GM19328 (cell line): ENCODE data around the gene GON7.
"Not testable (repeated sequence)": the region's sequence is repeated elsewhere in the genome, so short reads cannot be mapped to it uniquely, and the experiment has no call there.

Experiments
- ATAC-seq: cut with Tn5 transposase; IDR thresholded peaks from one replicate; pipeline ENCODE4 v1.9.1; 2021; ENCODE audit warnings: mild to moderate bottlenecking, moderate library complexity; ENCODE audit not compliant: unreplicated experiment

The GON7 gene

DNA sequence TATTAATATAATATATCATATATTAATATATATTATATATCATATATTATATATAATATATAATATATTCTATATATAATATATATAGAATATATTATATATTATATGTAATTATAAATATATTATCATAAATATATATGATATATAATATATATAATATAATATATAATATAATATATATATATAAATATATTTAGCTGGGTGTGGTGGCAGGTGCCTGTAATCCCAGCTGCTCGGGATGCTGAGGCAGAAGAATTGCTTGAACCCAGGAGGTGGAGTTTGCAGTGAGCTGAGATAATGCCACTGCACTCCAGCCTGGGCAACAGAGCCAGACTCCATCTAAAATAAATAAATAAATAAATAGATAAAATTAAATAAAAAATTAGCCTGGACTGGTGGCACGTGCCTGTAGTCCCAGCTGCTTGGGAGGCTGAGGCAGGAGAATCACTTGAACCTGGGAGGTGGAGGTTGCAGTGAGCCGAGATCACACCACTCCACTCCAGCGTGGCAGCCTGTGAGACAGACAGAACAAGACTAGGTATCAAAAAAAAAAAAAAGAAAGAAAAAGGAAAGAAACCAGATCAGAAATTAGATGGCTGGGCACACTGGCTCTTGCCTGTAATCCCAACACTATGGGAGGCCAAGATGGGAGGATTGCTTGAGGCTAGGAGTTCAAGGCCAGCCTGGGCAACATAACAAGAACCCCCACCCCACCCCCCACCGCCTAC lies 47.1 kb downstream of the GON7 start:
- not testable (repeated sequence) for ATAC-seq

DNA sequence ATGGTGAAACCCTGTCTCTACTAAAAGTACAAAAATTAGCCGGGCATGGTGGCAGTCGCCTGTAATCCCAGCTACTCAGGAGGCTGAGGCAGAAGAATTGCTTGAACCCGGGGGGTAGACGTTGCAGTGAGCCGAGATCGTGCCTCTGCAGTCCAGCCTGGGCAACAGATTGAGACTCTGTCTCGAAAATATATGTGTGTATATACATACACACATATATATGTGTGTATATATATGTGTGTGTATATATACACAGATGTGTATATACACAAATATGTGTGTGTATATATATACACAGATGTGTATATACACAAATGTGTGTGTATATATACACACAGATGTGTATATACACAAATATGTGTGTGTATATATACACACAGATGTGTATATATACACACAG lies 48.5 kb downstream of the GON7 start:
- ATAC-seq, result not testable (repeated sequence)

DNA sequence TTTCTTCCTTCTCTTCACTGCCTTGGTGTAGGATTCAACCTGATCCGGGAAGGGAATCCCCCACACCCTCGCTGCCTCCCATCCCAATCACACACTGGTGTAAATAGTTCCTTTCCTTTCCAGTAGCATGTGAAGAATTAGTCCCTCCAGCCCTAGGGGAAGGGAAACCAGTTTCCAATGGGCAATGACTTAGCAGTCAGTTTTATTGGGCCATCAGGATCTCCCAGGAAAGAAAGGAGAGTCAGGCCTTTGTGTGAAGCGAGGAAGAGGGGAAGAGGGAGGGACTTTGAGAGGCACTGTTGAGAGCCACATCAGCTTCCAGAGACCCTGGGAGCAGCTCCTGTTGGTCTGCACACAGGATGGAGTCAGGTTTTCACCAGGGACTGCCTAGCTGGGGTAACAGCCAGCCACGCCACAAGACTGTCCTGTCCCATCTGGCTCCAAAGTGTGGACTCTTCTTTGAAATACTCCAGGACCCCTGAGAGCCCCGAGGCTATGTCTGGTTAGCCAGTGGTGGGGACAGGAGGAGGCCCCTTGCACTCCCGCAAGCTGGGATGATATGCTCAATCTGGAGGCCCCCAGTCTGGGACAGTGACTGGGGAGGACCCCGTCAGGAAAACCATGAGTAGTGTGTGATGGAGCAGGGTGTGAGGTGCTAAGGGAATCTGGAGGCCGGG lies 50.0 kb downstream of the GON7 start:
- ATAC-seq, result no peak

DNA sequence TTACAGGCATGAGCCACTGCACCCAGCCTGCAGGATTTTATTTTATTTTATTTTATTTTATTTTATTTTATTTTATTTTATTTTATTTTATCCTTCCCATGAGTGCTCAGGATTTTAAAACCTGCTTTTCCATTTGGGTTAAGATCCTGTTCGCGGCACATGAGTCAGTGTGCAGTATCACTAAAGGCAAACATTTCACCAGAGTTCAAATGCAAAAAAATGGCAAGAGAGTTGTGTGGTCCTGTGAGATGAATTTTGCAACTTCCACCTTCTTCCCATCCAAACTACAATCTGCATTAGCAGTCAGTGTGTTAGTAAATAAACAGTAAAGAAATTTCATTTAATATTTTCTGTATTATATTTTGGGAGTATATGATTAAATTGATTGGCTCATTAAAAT lies 51.2 kb downstream of the GON7 start:
- ATAC-seq, result no peak

DNA sequence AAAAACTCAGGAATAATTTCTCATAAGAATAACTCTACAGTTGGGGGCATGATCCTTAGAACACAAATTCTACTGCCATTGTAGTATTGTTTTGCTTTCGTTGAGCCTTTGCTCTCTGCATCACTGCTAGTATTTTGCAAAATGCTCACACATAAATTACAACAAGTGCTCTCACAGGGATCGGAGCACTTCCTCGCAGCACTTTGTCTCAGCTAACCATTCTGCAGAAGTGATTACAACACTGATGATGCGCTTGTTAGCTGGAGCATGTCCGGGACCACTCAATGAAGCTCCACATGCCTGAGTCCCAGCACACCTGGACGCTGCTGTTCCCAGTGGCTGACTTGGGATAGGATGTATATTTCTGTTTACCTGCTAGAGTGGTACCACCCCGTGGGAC lies 53.7 kb downstream of the GON7 start:
- no peak for ATAC-seq
